MM.1S (cell line): ENCODE data around the gene ZFP2.
"Not testable (repeated sequence)": the region's sequence is repeated elsewhere in the genome, so short reads cannot be mapped to it uniquely, and the experiment has no call there.

ENCODE experiments used
- DNase-seq: peaks from one replicate; pipeline ENCODE4 v3.0.0-alpha.2; 2015
- H2AFZ ChIP-seq: fragments of 300-600 bp; sonication (generic); 2 replicates; pipeline ENCODE4 v1.6.0; 2016; ENCODE audit warnings: antibody characterized with exemption, low read length
- H3F3A ChIP-seq: fragments of 300-600 bp; sonication (generic); 2 replicates; pipeline ENCODE4 v1.6.1; 2016; ENCODE audit warnings: mild to moderate bottlenecking, antibody characterized with exemption, low read length, moderate library complexity, mixed read lengths; ENCODE audit not compliant: insufficient read depth
- H3K27ac ChIP-seq: fragments of 300-600 bp; sonication (generic); 2 replicates; pipeline ENCODE4 v1.5.1; 2016; ENCODE audit warnings: mild to moderate bottlenecking, low read length
- H3K27me3 ChIP-seq: fragments of 300-600 bp; sonication (generic); replicated peaks from 2 replicates; pipeline ENCODE4 v1.6.0; 2016; ENCODE audit warnings: low read length; ENCODE audit not compliant: insufficient read depth
- H3K36me3 ChIP-seq: fragments of 300-600 bp; sonication (generic); replicated peaks from 2 replicates; pipeline ENCODE4 v1.6.1; 2016; ENCODE audit warnings: mild to moderate bottlenecking, low read length, mixed read lengths; ENCODE audit not compliant: insufficient read depth
- H3K4me1 ChIP-seq: fragments of 300-600 bp; sonication (generic); 2 replicates; pipeline ENCODE4 v1.6.1; 2016; ENCODE audit warnings: low read length, mixed read lengths
- H3K4me2 ChIP-seq: fragments of 300-600 bp; sonication (generic); 2 replicates; pipeline ENCODE4 v1.6.0; 2016; ENCODE audit warnings: low read depth, low read length
- H3K4me3 ChIP-seq: fragments of 300-600 bp; sonication (generic); 2 replicates; pipeline ENCODE4 v1.5.1; 2016; ENCODE audit warnings: low read length, mixed read lengths
- H3K79me2 ChIP-seq: fragments of 300-600 bp; sonication (generic); 2 replicates; pipeline ENCODE4 v1.6.1; 2016; ENCODE audit warnings: mixed run types, low read length, mixed read lengths
- H3K9ac ChIP-seq: fragments of 300-600 bp; sonication (generic); 2 replicates; pipeline ENCODE4 v1.6.1; 2016; ENCODE audit warnings: low read length, mixed read lengths
- H3K9me2 ChIP-seq: fragments of 300-600 bp; sonication (generic); replicated peaks from 2 replicates; pipeline ENCODE4 v1.6.1; 2016; ENCODE audit warnings: mild to moderate bottlenecking, low read length, mixed read lengths; ENCODE audit not compliant: insufficient read depth
- H3K9me3 ChIP-seq: fragments of 300-600 bp; sonication (generic); replicated peaks from 2 replicates; pipeline ENCODE4 v1.6.1; 2016; ENCODE audit warnings: mild to moderate bottlenecking, low read length, mixed read lengths; ENCODE audit not compliant: insufficient read depth
- H4K20me1 ChIP-seq: fragments of 300-600 bp; sonication (generic); 2 replicates; pipeline ENCODE4 v1.6.1; 2016; ENCODE audit warnings: mild to moderate bottlenecking, low read length, moderate library complexity, mixed read lengths; ENCODE audit not compliant: insufficient read depth
- CTCF ChIP-seq: fragments of 300-600 bp; sonication (generic); IDR thresholded peaks from 2 replicates; pipeline ENCODE4 v1.5.1; 2016; ENCODE audit warnings: antibody characterized with exemption, low read length, mixed read lengths
- EZH2 ChIP-seq: fragments of 300-600 bp; sonication (generic); optimal IDR thresholded peaks from 2 replicates; pipeline ENCODE3; 2017; ENCODE audit warnings: low read depth, mild to moderate bottlenecking, antibody characterized with exemption, low read length, mixed read lengths
- EZH2phosphoT487 ChIP-seq: fragments of 300-600 bp; sonication (generic); IDR thresholded peaks from 2 replicates; pipeline ENCODE4 v1.6.1; 2018; ENCODE audit warnings: antibody characterized with exemption, low read length

The ZFP2 gene

GRCh38 chr5:178854284-178854683 is 41.4 kb upstream of the ZFP2 start:
- no peak overlapping the region for H3K4me3 ChIP-seq
- no peaks in the 10 kb centered on the region for H3K9me2 ChIP-seq
- no peaks in the 10 kb centered on the region for H3F3A ChIP-seq
- 0 out of 2 replicates have a peak, but pooled peaks cover 4% of the 10 kb centered on the region for H3K27me3 ChIP-seq
- no peak overlapping the region for H2AFZ ChIP-seq
- H3K36me3 ChIP-seq = no peaks in the 10 kb centered on the region
- TF ChIP-seq EZH2phosphoT487 (no peak), EZH2 (no peak), CTCF (no peak)
- no peak overlapping the region for H3K4me2 ChIP-seq
- H3K9ac ChIP-seq = no peak overlapping the region
- H3K4me1 ChIP-seq = no peaks in the 10 kb centered on the region
- no peaks in the 10 kb centered on the region for H4K20me1 ChIP-seq
- no peaks in the 10 kb centered on the region for H3K9me3 ChIP-seq
- no peak overlapping the region for H3K27ac ChIP-seq
- H3K79me2 ChIP-seq = no peaks in the 10 kb centered on the region
- DNase-seq = no peak

- H3K4me2 ChIP-seq = peak within 1 kb of the TSS; percentile 37; the same call in 1 of the 2 replicates
- no peaks in the 10 kb centered on the region for H3K36me3 ChIP-seq
- TF ChIP-seq CTCF = no peak
- TF ChIP-seq EZH2phosphoT487 = no peak
- TF ChIP-seq EZH2 = no peak
- DNase-seq = peak; percentile 23
- no peaks in the 10 kb centered on the region for H3K27me3 ChIP-seq
- no peaks in the 10 kb centered on the region for H4K20me1 ChIP-seq
- H2AFZ ChIP-seq = 0 out of 2 replicates have a peak within 1 kb of the TSS, but pooled peaks have one; percentile 14
- no peaks in the 10 kb centered on the region for H3K4me1 ChIP-seq
- peak within 1 kb of the TSS; percentile 30; the same call in 1 of the 2 replicates for H3K4me3 ChIP-seq
- H3F3A ChIP-seq = no peaks in the 10 kb centered on the region
- no peaks in the 10 kb centered on the region for H3K9me2 ChIP-seq
- no peak within 1 kb of the TSS for H3K9ac ChIP-seq
- H3K79me2 ChIP-seq = no peaks in the 10 kb centered on the region
- H3K27ac ChIP-seq = no peak within 1 kb of the TSS
- H3K9me3 ChIP-seq = no peaks in the 10 kb centered on the region
Measured at GRCh38 chr5:178859625-178860521, 35.8 kb upstream of the ZFP2 start, which contains the start of gene ZNF354B. ZNF354B (plus strand) TSS chr5:178859953; CDS start chr5:178861048, 1,095 bp downstream.

- not testable (repeated sequence) for H3K79me2 ChIP-seq, H3K9ac ChIP-seq, H3K27ac ChIP-seq, H3K9me3 ChIP-seq, H3K36me3 ChIP-seq, H3K4me2 ChIP-seq, H2AFZ ChIP-seq, DNase-seq, H3K27me3 ChIP-seq, H4K20me1 ChIP-seq, H3K9me2 ChIP-seq, H3K4me3 ChIP-seq, H3F3A ChIP-seq, H3K4me1 ChIP-seq
Measured at GRCh38 chr5:178860615-178861014, 35.1 kb upstream of the ZFP2 start.

GRCh38 chr5:178861627-178862026 is 34.1 kb upstream of the ZFP2 start:
- H3K9ac ChIP-seq = no peak overlapping the region
- H3F3A ChIP-seq = no peaks in the 10 kb centered on the region
- H2AFZ ChIP-seq = no peak overlapping the region
- no peaks in the 10 kb centered on the region for H3K9me3 ChIP-seq
- no peaks in the 10 kb centered on the region for H3K36me3 ChIP-seq
- no peaks in the 10 kb centered on the region for H4K20me1 ChIP-seq
- no peaks in the 10 kb centered on the region for H3K4me1 ChIP-seq
- no peak overlapping the region for H3K4me3 ChIP-seq
- H3K79me2 ChIP-seq = no peaks in the 10 kb centered on the region
- no peak overlapping the region for H3K27ac ChIP-seq
- H3K4me2 ChIP-seq = no peak overlapping the region
- no peaks in the 10 kb centered on the region for H3K9me2 ChIP-seq
- no peak for TF ChIP-seq EZH2
- TF ChIP-seq CTCF = no peak
- TF ChIP-seq EZH2phosphoT487 = no peak
- no peak for DNase-seq
- H3K27me3 ChIP-seq = no peaks in the 10 kb centered on the region
